Gastrocnemius medialis (tissue), 4 donors: ENCODE data around the gene UBE3C. TPM values are rescaled to one million over a fixed set of nuclear protein-coding genes. Genes with fewer than 3 reads are reported as not detected.
"Not testable (repeated sequence)": the region's sequence is repeated elsewhere in the genome, so short reads cannot be mapped to it uniquely, and the experiment has no call there.

ENCODE experiments used
- ATAC-seq, 2 donors: fragments of 150-250 bp; one replicate each; pipeline ENCODE4 v1.9.1; 2016
- DNase-seq, 2 donors: peaks; one replicate each; pipeline ENCODE4 v3.0.0-alpha.2; 2019
- H3K27ac ChIP-seq, 4 donors: fragments of 200-600 bp; sonication (generic); 1 replicate in 1 of 4; 2 replicates in 3 of 4; pipeline ENCODE4 v1.5.1; 2016 to 2018; ENCODE audit warnings: mild to moderate bottlenecking in 2 of 4, moderate library complexity in 1 of 4
- H3K27me3 ChIP-seq, 3 donors: fragments of 200-600 bp; sonication (generic) in 2 of 3; 1 replicate in 1 of 3; 2 replicates in 2 of 3; pipeline versions ENCODE4 v1.5.1 to v1.6.0; 2016 to 2019; ENCODE audit warnings: mild to moderate bottlenecking in 1 of 3, moderate library complexity in 1 of 3
- H3K36me3 ChIP-seq, 2 donors: fragments of 200-600 bp; sonication (generic) in 1 of 2; one replicate each; pipeline ENCODE4 v1.5.1; 2017 to 2018
- H3K4me1 ChIP-seq, 2 donors: fragments of 200-600 bp; sonication (generic) in 1 of 2; one replicate each; pipeline ENCODE4 v1.5.1; 2016 to 2017; ENCODE audit warnings: mild to moderate bottlenecking in 2 of 2
- H3K4me3 ChIP-seq, 4 donors: fragments of 200-600 bp; sonication (generic) in 3 of 4; 1 replicate in 1 of 4; 2 replicates in 3 of 4; pipeline ENCODE4 v1.5.1; 2016 to 2019; ENCODE audit warnings: mild to moderate bottlenecking in 2 of 4
- H3K9me3 ChIP-seq, 3 donors: fragments of 200-600 bp; sonication (generic) in 2 of 3; 1 replicate in 1 of 3; 2 replicates in 2 of 3; pipeline ENCODE4 v1.5.1; 2016 to 2019
- POLR2A ChIP-seq, 2 donors: fragments of 450-650 bp; IDR thresholded peaks; one replicate each; pipeline ENCODE4 v1.6.1; 2017; ENCODE audit warnings: antibody characterized with exemption in 2 of 2, mild to moderate bottlenecking in 2 of 2, moderate library complexity in 2 of 2
- in situ Hi-C, 4 donors: fragments of 200-750 bp; cut with MboI; loops; one replicate each; pipeline versions ENCODE4 v1.15.0 to v1.8.0; 2017; ENCODE audit warnings: low sequenced_read_pairs in 4 of 4
- intact Hi-C: fragments of 100-400 bp; cut with DNase I; formaldehyde crosslinking; loops from one replicate; pipeline ENCODE4 v1.15.1; 2023; ENCODE audit warnings: low total_unique reads
- total RNA-seq, 4 donors: library from RNA; depleted of rRNA; stranded (reverse); fragments of >200 nt; gene quantifications; one replicate each; pipeline versions ENCODE4 v1.1.0 to v1.2.3, GENCODE V29; 2016
- TF ChIP-seq, protein P1 (sequence below), 5 experiments: fragments of 450-650 bp in 3 of 5; fragments of 200-600 bp in 2 of 5; sonication (generic) in 2 of 5; IDR thresholded peaks in 4 of 5; conservative IDR thresholded peaks in 1 of 5; 1 replicate in 4 of 5; 2 replicates in 1 of 5; pipeline ENCODE4 v1.5.1; 2016 to 2019; ENCODE audit warnings: antibody characterized with exemption in 5 of 5, mild to moderate bottlenecking in 3 of 5, moderate library complexity in 3 of 5

The UBE3C gene
- total RNA-seq, 4 donors from 2014 or later, result 64.4 to 123 (median 76.3) TPM

DNA sequence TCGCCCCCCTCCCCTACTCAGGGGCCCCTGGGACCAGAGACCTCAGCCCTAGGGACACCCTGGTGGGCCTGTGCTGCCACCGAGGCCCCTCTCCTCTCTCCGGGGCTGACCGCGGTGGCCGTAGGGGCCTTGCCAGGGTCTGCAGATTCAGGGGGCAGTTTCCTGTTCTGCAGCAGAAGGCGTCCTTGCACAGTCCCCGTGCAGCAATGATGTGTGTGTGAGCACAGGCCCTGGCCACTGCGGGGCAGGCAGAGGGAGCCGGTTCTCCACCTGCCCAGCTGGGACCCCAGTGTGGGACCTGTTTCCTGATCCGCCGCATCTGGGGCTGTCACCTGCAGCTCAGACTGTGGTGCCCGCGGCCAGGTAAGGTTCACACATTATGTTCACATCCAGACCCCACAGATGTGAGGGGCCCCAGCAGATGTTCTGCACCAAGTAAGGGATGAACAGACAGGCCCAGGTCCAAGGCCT is 137.4 kb downstream of the UBE3C start:
- ATAC-seq, result no peak
- Histone ChIP-seq H3K9me3 (no peaks in the 10 kb centered on the region), H3K27ac (no peak overlapping the region), H3K27me3 (peaks cover 22 to 32% (median 25%) of the 10 kb centered on the region in 3 donors), H3K4me3 (no peak overlapping the region), H3K36me3 (no peaks in the 10 kb centered on the region), H3K4me1 (peaks cover 22 to 28% of the 10 kb centered on the region in 2 donors)
- no peak for DNase-seq
- in situ Hi-C loops, result loop anchor here in 1 of 4 donors (10.0 kb wide), 1 partner anchor 301 kb away; no protein-coding TSS in a partner anchor
- TF ChIP-seq POLR2A (IDR thresholded peaks at IDR 0.05), result no peak
- TF ChIP-seq, protein P1, sequence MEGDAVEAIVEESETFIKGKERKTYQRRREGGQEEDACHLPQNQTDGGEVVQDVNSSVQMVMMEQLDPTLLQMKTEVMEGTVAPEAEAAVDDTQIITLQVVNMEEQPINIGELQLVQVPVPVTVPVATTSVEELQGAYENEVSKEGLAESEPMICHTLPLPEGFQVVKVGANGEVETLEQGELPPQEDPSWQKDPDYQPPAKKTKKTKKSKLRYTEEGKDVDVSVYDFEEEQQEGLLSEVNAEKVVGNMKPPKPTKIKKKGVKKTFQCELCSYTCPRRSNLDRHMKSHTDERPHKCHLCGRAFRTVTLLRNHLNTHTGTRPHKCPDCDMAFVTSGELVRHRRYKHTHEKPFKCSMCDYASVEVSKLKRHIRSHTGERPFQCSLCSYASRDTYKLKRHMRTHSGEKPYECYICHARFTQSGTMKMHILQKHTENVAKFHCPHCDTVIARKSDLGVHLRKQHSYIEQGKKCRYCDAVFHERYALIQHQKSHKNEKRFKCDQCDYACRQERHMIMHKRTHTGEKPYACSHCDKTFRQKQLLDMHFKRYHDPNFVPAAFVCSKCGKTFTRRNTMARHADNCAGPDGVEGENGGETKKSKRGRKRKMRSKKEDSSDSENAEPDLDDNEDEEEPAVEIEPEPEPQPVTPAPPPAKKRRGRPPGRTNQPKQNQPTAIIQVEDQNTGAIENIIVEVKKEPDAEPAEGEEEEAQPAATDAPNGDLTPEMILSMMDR (IDR thresholded peaks at IDR 0.05 in 4 of 5, conservative IDR thresholded peaks at IDR 0.05 in 1 of 5), result no peak
- intact Hi-C loops, result loop anchor here (10.0 kb wide), 1 partner anchor 129 kb away; no protein-coding TSS in a partner anchor

- intact Hi-C loops (loop anchor here (10.0 kb wide), 1 partner anchor 128 kb away; no protein-coding TSS in a partner anchor), in situ Hi-C loops (loop anchor here in 1 of 4 donors (10.0 kb wide), 1 partner anchor 302 kb away; no protein-coding TSS in a partner anchor)
- Histone ChIP-seq H3K9me3 (no peaks in the 10 kb centered on the region), H3K4me1 (peaks cover 16 to 25% of the 10 kb centered on the region in 2 donors), H3K27ac (no peak overlapping the region), H3K36me3 (no peaks in the 10 kb centered on the region), H3K27me3 (peaks cover 22 to 32% (median 25%) of the 10 kb centered on the region in 3 donors), H3K4me3 (no peak overlapping the region)
- no peak for TF ChIP-seq POLR2A (IDR thresholded peaks at IDR 0.05)
- TF ChIP-seq, protein P1 (IDR thresholded peaks at IDR 0.05 in 4 of 5, conservative IDR thresholded peaks at IDR 0.05 in 1 of 5), result no peak
- no peak for ATAC-seq
- DNase-seq, result no peak
These were observed 138.2 kb downstream of the UBE3C start for GRCh38 chr7:157276731-157277562.

- intact Hi-C loops, result loop anchor here (10.0 kb wide), 1 partner anchor 127 kb away; no protein-coding TSS in a partner anchor
- H3K27me3 ChIP-seq, result peaks cover 22 to 32% (median 25%) of the 10 kb centered on the region in 3 donors
These were observed 138.8 kb downstream of the UBE3C start for GRCh38 chr7:157277568-157277967.

DNA sequence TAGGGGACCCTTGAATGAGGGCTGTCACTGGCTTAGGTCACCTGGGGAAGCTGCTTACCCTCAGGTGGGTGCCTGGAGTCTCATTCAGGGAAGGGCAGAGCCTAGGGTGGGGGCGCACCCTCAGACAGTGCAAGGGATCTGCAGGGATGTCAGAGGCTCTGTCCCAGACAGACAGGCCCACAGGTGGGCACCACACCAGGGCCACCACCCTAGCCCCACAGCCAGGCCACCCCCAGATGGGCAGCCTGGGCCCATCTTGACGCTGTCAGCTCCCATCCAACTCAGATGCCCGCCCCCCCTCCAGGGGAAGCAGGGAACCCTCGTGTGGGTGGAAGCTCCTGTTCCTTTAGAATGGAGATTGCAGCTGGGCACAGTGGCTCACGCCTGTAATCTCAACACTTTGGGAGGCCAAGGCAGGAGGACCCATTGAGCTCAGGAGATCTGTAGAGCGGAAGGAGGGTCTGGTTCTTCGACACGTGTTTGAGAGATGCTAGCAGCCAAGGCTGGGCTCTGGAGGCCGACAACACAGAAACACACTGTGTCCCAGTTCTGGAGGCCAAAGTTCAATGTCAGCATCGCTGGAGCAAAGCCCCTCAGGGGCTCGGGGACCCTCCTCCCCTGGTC is 139.6 kb downstream of the UBE3C start:
- DNase-seq, result no peak

More at GRCh38 chr7:157277568-157277967, 138.8 kb downstream of the UBE3C start:
- not testable (repeated sequence) for H3K27ac ChIP-seq, H3K9me3 ChIP-seq, H3K36me3 ChIP-seq, ATAC-seq, DNase-seq, H3K4me3 ChIP-seq
- peaks cover 10 to 20% of the 10 kb centered on the region in 2 donors for H3K4me1 ChIP-seq
- in situ Hi-C loops, result loop anchor here in 1 of 4 donors (10.0 kb wide), 1 partner anchor 303 kb away; no protein-coding TSS in a partner anchor

More for the DNA sequence above, 139.6 kb downstream of the UBE3C start:
- H3K4me3 ChIP-seq, result no peak overlapping the region
- no peaks in the 10 kb centered on the region for H3K36me3 ChIP-seq
- TF ChIP-seq, protein P1 (IDR thresholded peaks at IDR 0.05 in 4 of 5, conservative IDR thresholded peaks at IDR 0.05 in 1 of 5), result no peak
- no peak for TF ChIP-seq POLR2A (IDR thresholded peaks at IDR 0.05)
- no peaks in the 10 kb centered on the region for H3K9me3 ChIP-seq
- no peak overlapping the region for H3K27ac ChIP-seq
- intact Hi-C loops, result loop anchor here (10.0 kb wide), 1 partner anchor 127 kb away; no protein-coding TSS in a partner anchor
- H3K4me1 ChIP-seq, result peaks cover 3 to 14% of the 10 kb centered on the region in 2 donors
- peaks cover 22 to 32% (median 25%) of the 10 kb centered on the region in 3 donors for H3K27me3 ChIP-seq
- ATAC-seq, result no peak
- in situ Hi-C loops, result loop anchor here in 1 of 4 donors (10.0 kb wide), 1 partner anchor 303 kb away; no protein-coding TSS in a partner anchor
